Measurements from ENCODE around the gene MANSC4. TPM values are rescaled to one million over a fixed set of nuclear protein-coding genes. Genes with fewer than 3 reads are reported as not detected.
A peak's percentile ranks its signal among the peaks of the same experiment; 100 is the strongest.

The MANSC4 gene
- total and polyA plus RNA-seq, 4 donors, result 0.41 to 0.62 TPM; not detected in 2

- H3K4me1 ChIP-seq (ENCODE audit: control insufficient read depth, insufficient read depth, low read length), result no peaks in the 10 kb centered on the region
- no peaks in the 10 kb centered on the region for H3K27me3 ChIP-seq (ENCODE audit: control insufficient read depth, insufficient read depth, low read length)
- WGBS (ENCODE audit: insufficient coverage), result 67% methylated on average over 1 of the region's 3 CpGs
- H3K36me3 ChIP-seq (ENCODE audit: control insufficient read depth, insufficient read depth, low read length), result peaks cover 10% of the 10 kb centered on the region
- peak in 3 of 6 donors; percentile 12 to 72 (median 38) for DNase-seq (ENCODE audit: low read depth in 4 of 6, low spot score in 6 of 6)
- no peaks in the 10 kb centered on the region for H3K9me3 ChIP-seq (ENCODE audit: control insufficient read depth, insufficient read depth, low read length)
- H3K4me3 ChIP-seq (ENCODE audit: low read depth, low read length), result no peak overlapping the region
- no peak overlapping the region for H3K27ac ChIP-seq (ENCODE audit: low read depth, low read length)
Measured at GRCh38 chr12:27733052-27733656, 46.9 kb downstream of the MANSC4 start.

- H3K36me3 ChIP-seq (ENCODE audit: control insufficient read depth, insufficient read depth, low read length), result peaks cover 10% of the 10 kb centered on the region
- DNase-seq (ENCODE audit: low read depth in 4 of 6, low spot score in 6 of 6), result no peak
Measured at GRCh38 chr12:27732281-27732680, 47.8 kb downstream of the MANSC4 start.

GRCh38 chr12:27730097-27730588 lies 49.9 kb downstream of the MANSC4 start:
- no peaks in the 10 kb centered on the region for H3K9me3 ChIP-seq (ENCODE audit: control insufficient read depth, insufficient read depth, low read length)
- no peak for DNase-seq (ENCODE audit: low read depth in 4 of 6, low spot score in 6 of 6)
- no peak overlapping the region for H3K4me3 ChIP-seq (ENCODE audit: low read depth, low read length)
- no peaks in the 10 kb centered on the region for H3K27me3 ChIP-seq (ENCODE audit: control insufficient read depth, insufficient read depth, low read length)
- peaks cover 14% of the 10 kb centered on the region for H3K36me3 ChIP-seq (ENCODE audit: control insufficient read depth, insufficient read depth, low read length)
- no peak overlapping the region for H3K27ac ChIP-seq (ENCODE audit: low read depth, low read length)
- 90% methylated on average over 3 of the region's 4 CpGs for WGBS (ENCODE audit: insufficient coverage)
- no peaks in the 10 kb centered on the region for H3K4me1 ChIP-seq (ENCODE audit: control insufficient read depth, insufficient read depth, low read length)

More at GRCh38 chr12:27732281-27732680, 47.8 kb downstream of the MANSC4 start:
- Histone ChIP-seq H3K4me3 (ENCODE audit: low read depth, low read length) (no peak overlapping the region), H3K27ac (ENCODE audit: low read depth, low read length) (no peak overlapping the region), H3K27me3 (ENCODE audit: control insufficient read depth, insufficient read depth, low read length) (no peaks in the 10 kb centered on the region), H3K9me3 (ENCODE audit: control insufficient read depth, insufficient read depth, low read length) (no peaks in the 10 kb centered on the region), H3K4me1 (ENCODE audit: control insufficient read depth, insufficient read depth, low read length) (no peaks in the 10 kb centered on the region)
- WGBS (ENCODE audit: insufficient coverage), result no CpG with 5 or more reads among the region's 2 CpGs

GRCh38 chr12:27723212-27723611 lies 56.8 kb downstream of the MANSC4 start:
- H3K4me3 ChIP-seq (ENCODE audit: low read depth, low read length), result no peak overlapping the region
- no CpG with 5 or more reads among the region's 1 CpG for WGBS (ENCODE audit: insufficient coverage)
- no peaks in the 10 kb centered on the region for H3K9me3 ChIP-seq (ENCODE audit: control insufficient read depth, insufficient read depth, low read length)
- no peak for DNase-seq (ENCODE audit: low read depth in 4 of 6, low spot score in 6 of 6)
- no peaks in the 10 kb centered on the region for H3K27me3 ChIP-seq (ENCODE audit: control insufficient read depth, insufficient read depth, low read length)
- no peaks in the 10 kb centered on the region for H3K4me1 ChIP-seq (ENCODE audit: control insufficient read depth, insufficient read depth, low read length)
- H3K27ac ChIP-seq (ENCODE audit: low read depth, low read length), result no peak overlapping the region
- peaks cover 21% of the 10 kb centered on the region for H3K36me3 ChIP-seq (ENCODE audit: control insufficient read depth, insufficient read depth, low read length)

Small RNA genes within 50 kb of the gene (small RNA-seq; reads per million reads assigned to genes)
- gene RF00019 (ENCODE audit: low replicate concordance) (not detected), gene RF02271 (ENCODE audit: low replicate concordance) (not detected)

Other genes starting within 250 kb of the MANSC4 start
- gene REP15, start 83.8 kb downstream of the MANSC4 start, total RNA-seq, result 1 to 10 TPM; 1.7 to 6.9 TPM
- gene REP15, start 83.8 kb downstream of the MANSC4 start, polyA plus RNA-seq (ENCODE audit: insufficient read length in 2 of 2), result 1 to 10 TPM; 1.1 to 1.8 TPM
- gene MRPS35, start 69.4 kb downstream of the MANSC4 start, total RNA-seq, result 10 to 100 TPM; 45.1 to 64.8 TPM
- gene MRPS35, start 69.4 kb downstream of the MANSC4 start, polyA plus RNA-seq (ENCODE audit: insufficient read length in 2 of 2), result 10 to 100 TPM; 50.9 to 60.6 TPM
- gene KLHL42, start within 50 bp of the MANSC4 start, total RNA-seq, result 10 to 100 TPM; 34.5 to 81.4 TPM
- gene KLHL42, start within 50 bp of the MANSC4 start, polyA plus RNA-seq (ENCODE audit: insufficient read length in 2 of 2), result 10 to 100 TPM; 39.9 to 48.8 TPM
- 1 to 10 TPM; 7.7 to 8.2 TPM for gene PTHLH, start 192.5 kb upstream of the MANSC4 start, total RNA-seq
- gene PTHLH, start 192.5 kb upstream of the MANSC4 start, polyA plus RNA-seq (ENCODE audit: insufficient read length in 2 of 2), result 1 to 10 TPM; 4.3 to 4.4 TPM